ENCODE results near the gene PIGK.

GRCh38 chr1:77227381-77227780 lies 8.2 kb upstream of the PIGK start:
- TF ChIP-seq CTCF (IDR thresholded peaks at IDR 0.05; ENCODE audit: low read length) (no peak), EZH2 (IDR thresholded peaks at IDR 0.05; ENCODE audit: borderline replicate concordance, low read length) (no peak)
